Left hindlimb (tissue), 1 donor: ENCODE data around the gene SGF29.
"Not testable (repeated sequence)": the region's sequence is repeated elsewhere in the genome, so short reads cannot be mapped to it uniquely, and the experiment has no call there.

ENCODE experiments used
- DNase-seq: peaks from one replicate; pipeline ENCODE4 v3.0.0-alpha.2; 2018

The SGF29 gene

DNA sequence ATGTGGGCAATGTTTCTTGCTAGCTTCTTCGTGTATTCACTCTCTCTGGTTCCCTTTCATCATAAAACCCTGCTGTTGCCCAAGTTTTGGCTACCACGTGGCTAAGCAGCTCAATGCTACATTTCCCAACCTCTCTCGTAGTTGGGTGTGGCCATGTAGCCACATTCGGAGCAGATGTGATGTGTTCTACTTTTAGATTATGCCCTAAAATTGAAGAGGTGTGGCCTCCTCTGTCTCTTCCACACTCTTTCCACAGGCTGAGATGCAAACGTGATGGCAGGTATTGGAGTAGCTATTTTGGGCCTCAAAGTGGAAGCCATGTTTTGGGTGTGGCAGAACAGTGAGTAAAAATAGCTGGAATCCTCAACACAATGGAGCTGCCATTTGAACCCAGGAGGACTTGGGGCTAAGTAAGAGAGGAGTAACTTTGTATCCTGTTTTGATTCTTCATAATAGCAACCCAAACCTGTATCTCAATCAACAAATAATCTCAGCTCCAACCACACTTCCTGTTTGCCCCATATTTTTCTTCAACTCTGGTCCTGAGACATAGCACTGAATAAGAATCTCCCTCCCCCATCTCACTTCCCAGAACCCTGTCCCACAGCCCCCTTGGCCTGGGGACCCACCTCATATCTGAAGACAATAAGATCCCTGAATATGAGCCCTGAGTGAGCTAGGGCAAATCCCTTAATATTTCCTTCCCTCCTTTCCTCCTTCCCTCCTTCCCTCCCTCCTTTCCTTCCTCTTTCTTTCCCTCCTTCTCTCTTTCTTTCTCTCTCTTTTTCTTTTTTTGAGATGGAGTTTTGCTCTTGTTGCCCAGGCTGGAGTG is 19.0 kb upstream of the SGF29 start:
- DNase-seq: no peak

DNA sequence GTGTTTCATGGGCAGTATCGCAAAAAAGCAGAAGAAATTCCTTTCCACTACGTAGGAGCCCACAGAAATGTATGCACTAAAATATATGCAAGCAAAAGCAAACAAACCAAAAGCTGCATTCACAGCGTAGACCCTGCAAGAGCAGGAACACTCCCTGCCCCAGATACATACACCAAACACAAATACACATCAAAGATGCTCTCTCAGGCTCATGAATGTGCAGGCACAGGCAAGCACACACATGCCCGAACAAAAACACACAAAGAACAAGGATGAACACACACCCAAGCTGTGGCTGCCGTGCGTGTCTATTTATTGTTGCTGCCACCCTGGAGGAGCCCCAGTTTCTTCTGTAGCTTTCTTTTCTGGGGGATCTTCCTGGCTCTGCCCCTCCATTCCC is 16.6 kb upstream of the SGF29 start:
- DNase-seq: no peak

DNA sequence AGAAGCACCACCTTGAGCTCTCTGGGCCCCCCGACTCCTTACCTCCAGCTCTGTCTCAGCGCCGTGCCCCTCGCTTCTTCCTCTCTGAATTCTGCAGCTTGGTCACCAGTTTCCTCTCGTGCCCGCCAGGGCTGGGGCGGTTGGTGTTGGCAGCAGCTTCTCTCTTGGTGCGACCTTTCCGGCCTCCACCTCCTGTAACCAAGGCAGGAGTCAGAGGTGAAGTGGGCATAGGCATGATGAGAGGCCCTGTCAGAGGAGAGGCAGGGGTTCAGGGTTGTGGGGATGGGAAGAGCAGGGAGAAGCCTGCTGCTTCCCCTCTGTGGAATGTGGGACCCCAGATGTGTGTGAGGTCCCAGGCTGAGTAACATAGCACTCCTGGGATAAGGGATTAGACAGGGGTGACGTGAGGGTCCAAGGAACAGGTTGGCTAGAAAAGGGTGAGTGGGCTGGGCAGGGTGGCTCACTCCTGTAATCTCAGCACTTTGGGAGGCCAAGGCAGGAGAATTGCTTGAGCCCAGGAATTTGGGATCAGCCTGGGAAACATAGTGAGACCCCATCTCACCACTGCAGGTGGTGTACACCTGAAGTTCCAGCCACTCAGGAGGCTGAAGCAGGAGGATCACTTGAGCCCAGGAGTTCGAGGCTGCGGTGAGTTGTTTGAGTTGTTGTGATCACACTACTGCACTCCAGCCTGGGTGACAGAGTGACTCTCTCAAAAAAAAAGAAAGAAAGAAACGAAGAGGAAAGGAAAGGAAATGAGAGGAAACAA is 15.6 kb upstream of the SGF29 start:
- no peak for DNase-seq

DNA sequence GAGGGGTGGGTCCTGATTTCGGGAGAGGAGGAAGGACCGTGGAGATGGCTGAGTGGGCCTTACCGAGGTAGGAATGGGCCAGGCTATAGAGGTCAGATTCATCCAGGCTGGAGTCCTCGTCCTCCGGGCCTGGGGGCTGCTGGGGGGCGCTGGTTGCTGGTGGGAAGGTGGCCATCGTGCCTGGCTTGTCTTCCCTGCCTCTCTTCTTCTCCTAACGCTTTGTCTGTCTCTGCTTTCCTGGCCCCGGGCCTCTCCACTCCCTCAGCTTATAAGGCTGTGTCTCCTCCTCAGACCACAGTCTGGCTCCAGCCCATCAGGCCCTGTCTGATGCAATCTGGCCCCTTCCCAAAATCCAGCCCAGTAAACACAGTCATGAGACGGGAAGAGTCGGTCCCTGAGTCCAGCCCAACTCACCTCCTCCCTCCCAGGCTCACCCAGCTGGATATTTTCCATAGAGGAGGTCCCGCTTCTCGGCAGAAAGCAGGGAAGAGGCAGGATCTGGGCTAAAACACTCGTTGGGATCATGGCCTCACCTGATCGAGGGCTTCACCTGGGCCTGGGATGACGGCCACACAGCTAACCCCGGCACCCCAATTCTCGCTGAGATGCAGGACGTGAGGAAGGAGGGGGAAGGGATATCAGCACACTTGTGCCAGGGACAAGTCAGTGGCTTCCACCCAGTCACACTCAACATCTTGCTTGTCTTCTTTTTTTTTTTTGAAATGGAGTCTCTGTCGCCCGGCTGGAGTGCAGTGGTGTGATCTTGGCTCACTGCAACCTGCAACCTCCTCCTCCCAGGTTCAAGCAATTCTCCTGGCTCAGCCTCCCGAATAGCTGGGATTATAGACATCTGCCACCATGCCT is 14.8 kb upstream of the SGF29 start, which contains the start of gene NUPR1:
NUPR1 (minus strand) TSS at position 242 of the 864 bp plus-strand sequence; CDS start at position 175, 67 bp downstream.
- peak; percentile 96 for DNase-seq

DNA sequence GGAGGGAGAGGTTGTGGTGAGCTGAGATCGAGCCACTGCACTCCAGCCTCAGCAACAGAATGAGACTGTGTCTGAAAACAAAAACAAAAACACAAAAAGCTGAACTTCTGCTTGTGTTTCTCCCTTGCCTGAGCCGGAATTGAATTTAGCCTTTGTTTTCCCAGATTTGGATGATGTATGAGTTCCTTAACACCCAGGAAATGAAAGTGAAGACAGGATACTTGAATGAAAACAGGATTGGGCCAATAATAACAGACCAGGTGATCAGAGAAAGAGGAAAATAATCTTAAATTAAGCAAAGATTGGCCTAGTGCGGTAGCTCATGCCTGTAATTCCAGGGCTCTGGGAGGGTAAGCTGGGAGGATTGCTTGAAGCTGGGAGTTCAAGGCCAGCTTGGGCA is 13.4 kb upstream of the SGF29 start:
- no peak for DNase-seq

DNA sequence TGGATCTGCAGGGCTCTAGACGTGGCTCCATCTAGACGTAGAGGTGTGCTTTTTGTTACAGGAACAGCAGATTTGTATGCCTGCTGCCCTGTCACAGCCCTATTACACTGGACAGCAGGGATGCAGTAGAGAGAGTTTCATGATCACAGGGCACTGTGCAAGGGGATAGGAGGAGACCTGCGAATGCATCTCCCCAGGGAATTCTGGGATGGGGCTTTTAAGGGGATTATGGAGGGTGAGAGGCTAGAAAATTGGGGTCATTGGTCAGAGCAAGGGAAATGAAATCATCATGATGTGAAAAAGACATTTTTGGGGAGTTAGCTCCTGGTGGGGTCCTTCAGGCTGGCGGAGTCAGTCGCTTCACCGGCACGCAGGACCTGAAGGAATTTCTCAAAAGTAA is 11.1 kb upstream of the SGF29 start:
- DNase-seq: no peak

DNA sequence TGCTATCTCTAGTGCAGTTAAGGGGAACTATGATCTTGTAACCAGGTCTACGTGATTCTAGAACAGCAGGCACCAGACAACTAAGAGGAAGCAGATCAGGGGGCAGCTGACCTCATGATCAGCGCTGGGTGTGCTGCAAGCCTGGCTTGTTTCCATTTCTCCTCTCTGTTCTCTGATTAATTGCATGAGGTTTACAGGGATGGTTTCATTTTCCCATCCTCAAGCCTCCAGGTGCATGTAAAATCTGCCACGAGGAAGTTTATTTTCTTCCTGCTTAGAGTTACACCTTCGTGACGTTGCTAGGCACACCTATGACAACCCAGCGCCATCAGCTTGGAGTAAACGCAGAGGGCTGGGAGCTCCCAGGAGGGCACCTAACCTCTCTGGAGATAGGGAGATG is 10.6 kb upstream of the SGF29 start:
- DNase-seq: no peak

DNA sequence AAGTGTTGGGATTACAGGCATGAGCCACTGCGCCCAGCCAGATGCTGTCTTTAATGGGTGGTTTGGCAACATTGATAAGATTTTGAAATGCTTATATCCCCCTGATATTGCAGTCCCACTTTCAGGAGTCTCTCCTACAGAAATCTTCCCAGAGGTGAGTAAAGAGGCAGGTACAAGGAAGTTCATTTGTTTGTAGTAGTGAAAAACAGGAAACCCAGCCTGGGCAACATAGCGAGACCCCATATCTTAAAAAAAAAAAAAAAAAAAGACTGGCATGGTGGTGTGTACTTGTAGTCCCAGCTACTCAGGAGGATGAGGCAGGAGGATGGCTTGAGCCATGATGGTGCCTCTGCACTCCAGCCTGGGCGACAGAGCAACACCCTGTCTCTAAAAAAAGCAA is 8.7 kb upstream of the SGF29 start:
- DNase-seq: no peak

DNA sequence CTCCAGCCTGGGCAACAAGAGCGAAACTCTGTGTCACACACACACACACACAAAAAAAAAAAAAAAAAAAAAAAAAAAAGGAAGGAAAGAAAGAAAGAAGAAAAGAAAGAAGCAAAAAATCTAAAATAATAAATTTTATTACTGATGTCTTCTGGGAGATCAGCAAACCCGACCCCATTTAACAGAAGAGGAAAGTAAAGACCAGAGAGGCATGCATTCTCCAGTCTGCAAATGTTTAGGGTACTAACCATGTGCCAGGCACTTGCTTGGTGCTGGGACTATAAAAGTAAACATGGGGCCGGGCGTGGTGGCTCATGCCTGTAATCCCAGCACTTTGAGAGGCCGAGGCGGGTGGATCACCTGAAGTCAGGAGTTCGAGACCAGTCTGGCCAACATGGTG is 7.8 kb upstream of the SGF29 start:
- not testable (repeated sequence) for DNase-seq

DNA sequence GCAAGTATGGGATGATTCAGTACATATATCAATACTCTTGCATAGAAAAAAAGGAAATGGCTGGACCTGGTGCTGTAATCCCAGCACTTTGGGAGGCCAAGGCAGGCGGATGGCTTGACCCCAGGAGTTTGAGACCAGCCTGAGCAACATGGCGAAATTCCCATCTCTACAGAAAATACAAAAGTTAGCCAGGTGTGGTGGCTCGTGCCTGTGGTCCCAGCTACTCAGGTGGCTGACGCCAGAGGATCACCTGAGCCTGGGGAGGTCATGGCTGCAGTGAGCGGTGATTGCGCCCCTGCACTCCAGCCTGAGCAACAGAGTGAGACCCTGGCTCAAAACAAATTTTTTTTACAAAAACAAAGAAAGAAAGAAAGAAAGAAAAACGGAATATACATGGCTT is 7.1 kb upstream of the SGF29 start:
- DNase-seq: no peak

DNA sequence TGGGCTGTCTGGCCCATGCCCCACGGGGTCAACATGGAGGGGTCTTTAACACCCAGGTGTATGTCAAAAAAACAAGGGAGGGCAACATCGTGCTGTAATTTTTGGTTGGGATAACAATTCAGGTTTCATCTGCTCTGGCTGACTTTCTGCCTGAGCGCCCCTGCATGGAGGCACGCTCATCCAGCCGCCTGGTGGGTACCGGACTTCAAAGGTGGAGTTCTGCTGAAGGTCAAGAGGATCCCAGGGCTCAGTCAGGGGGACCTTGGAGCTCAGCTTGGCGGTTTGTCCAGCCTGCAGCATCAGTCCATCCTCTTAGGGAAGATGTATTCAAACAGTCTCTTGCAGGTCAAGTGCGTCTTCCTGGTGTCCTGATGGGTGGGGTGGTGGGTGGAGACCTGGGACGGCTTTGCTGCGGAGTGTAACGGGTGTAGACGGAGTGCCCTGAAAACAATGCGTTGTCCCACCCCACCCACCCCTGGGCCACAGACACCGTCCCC is 5.4 kb upstream of the SGF29 start:
- no peak for DNase-seq

DNA sequence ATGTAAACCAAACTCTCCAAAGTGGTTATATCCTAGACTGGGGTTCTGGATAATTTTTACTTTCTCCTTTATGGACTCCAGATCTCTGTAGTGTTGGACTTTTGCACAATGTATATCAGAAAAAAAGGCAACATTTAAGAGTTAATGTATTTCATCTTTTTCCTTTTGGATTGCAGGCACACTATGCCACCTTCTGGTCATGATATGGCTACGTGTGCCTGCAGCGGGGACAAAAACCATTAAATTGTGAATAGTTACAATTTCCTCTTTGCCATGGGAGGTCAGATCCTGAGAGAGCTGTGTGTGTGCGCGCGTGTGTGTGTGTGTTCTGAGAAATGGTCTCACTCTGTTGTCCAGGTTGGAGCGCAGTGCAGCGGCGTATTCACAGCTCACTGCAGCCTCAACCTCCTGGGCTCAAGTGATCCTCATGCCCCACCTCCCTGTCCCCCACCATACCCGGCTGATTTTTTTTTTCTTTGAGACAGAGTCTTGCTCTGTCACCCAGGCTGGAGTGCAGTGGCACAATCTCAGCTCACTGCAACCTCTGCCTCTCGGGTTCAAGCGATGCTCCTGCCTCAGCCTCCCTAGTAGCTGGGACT is 4.3 kb upstream of the SGF29 start:
- peak; percentile 29 for DNase-seq

DNA sequence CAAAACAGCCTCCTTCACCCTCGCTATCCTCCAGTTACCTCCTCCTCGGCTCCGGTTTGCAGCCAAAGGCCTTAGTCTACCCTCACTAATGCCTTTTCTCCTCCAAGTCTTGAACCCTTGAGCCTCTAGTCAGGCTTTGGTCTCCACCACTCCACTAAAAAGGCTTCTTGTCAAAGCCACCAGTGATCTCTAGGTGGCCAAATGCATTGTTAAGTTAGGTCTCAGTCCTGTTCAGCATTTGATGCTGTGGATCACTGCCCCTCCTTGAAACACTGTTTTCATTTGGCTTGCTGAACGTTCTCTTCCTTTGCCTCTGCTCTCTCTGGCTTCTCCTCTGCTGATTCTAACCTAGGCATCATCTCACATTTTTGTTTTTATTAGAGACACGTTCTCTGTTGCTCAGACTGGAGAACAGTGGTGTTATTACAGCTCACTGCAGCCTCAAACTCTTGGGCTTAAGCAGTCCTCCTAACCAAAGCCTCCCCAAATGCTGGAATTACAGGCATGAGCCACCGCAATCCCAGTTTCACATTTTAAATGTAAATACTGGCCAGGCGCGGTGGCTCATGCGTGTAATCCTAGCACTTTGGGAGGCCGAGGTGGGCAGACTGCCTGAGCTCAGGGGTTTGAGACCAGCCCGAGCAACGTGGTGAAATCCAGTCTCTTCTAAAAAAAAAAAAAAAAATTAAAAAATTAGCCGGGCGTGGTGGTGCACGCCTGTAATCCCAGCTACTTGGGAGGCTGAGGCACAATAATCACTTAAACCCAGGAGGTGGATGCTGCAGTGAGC is 1.1 kb downstream of the SGF29 start:
- no peak for DNase-seq

DNA sequence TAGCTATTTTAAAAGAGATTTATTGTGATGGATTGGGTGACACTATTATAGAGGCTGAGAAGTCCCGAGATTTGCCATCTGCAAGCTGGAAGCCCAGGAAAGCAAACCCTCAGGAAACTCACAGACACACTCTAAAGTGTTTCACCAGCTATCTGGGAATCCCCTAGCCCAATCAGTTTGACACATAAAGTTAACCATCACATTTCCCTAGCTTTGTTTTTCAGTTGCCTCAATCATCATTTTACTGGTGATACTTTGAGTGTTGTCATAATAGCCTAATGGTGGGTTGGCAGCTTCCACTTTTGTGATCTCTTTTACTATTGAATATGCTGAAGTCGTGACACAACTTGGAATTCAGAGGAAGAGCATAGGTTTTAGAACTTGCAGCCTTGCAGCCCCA is 1.8 kb downstream of the SGF29 start:
- no peak for DNase-seq

DNA sequence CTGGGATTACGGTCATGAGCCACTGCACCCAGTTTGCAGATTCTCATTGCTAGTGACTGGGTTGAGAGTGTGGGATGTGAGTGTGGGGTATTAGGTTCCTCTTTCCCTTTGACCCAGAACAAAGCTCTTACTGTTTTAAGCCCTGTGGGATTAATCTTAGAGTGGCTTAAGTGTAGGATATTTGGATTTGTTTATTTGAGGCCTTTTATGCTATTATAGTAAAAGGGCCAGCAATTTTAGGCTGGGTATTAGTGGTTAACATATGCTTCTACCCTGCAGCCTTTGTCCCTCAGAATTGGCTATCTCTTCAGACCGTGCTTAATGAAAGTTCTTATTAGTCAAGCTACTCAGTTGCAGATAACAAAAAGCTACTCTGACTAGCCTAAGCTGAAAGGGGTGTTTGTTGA is 3.2 kb downstream of the SGF29 start:
- DNase-seq: no peak

DNA sequence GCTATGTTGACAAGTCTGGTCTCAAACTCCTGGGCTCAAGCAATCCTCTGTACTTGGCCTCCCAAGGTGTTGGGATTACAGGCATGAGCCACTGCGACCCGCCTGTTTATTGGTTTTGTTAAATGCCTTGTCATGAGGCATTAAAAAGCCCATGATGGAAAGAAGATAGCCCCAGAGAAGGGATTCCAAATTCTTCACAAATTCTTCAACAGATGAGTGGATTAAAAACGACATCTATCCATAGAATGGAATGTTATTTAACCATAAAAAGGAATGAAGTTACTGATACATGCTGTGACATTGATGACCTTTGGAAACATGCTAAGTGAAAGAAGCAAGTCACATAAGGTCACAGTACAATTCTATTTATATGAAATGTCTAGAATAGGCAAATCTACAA is 4.7 kb downstream of the SGF29 start:
- no peak for DNase-seq

DNA sequence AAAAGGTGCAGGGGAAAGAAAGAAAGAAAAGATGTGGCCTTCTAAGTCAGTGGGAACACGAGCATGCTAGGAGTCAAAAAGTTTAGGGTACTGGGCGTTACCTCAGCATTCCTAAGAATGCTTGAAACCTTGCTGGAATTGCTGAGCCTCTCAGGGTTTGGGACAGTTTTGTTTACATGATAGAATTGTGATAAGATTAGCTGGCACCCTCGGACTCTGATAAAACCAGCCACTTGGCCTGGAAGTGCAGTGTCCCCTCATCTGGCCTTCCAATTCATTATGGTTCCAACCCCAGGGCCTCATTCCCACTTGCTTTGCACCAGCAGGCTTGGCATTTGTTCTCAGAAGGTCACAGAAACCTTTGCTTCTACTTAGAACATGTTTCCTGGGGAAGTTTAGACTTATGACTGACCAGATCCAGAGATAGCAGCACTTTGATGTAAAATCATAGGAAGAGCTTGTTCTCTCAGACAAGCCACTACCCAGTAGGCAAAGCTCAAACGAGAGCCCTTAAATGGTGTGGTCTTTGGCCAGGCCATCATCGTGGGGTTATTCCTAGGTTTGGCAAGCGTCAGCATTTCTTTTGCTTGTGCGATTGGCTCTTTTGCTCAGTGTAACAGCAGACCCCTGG is 8.0 kb downstream of the SGF29 start:
- DNase-seq: no peak

DNA sequence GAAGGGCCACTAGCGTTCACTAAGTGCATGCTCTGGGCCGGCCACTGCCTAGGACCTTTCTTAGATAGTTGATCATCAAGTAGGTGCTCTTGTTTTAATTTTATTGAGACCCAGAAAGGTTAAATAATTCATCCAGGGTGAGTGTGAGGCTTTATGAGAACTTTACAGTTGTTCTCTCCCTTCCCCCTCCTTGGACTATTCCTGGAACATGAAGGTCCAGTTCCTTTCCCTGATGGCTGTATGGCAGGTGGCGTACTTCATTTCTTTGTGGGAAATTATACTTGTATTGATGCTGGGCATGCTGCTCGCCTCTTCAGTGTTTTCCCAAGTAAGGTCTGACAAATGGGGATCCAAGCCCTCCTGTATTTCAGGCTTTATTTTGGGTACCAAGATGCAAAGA is 8.5 kb downstream of the SGF29 start:
- no peak for DNase-seq

DNA sequence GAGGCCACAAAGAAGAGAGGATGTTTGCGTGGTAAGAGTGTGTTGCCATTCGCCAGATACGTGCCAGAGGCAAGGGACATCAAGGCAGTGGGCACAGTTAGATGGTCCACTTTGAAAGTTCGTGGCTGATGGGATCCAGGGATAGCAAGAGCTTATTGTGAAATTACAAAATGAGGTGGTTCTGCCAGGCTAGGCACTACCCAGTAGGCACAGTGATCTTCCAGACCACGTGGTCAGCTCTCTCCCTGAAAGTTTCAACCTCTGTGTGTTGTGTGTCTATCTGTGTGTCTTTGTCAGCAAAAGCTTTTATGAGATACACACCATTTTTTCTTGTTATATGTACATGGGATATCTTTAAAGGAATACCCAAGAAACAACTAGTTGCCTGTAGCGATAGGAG is 9.5 kb downstream of the SGF29 start:
- DNase-seq: no peak

DNA sequence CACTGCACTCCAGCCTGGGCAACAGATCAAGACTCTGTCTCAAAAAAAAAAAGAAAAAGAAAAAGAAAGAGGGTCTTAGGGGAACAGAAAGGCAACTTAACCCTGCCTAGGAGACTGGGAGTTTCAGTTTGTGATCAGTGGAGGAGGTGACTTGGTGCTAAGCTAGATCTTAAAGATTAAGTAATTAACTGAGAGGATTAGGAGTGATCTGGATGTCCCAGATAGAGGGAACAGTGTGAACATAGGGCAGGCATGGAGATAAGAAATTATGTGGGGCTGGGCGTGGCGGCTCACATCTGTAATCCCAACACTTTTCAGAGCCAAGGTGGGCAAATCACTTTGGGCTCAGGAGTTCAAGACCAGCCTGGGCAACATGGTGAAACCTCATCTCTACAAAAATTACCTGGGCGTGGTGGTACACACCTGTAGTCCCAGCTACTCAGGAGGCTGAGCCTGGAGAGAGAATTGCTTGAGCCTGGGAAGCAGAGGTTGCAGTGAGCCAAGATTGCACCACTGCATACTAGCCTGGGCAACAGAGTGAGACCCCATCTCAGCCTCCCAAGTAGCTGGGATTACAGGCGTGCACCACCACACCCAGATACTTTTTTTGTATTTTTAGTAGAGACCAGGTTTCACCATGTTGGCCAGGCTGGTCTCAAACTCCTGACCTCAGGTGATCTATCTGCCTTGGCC is 12.7 kb downstream of the SGF29 start:
- not testable (repeated sequence) for DNase-seq

DNA sequence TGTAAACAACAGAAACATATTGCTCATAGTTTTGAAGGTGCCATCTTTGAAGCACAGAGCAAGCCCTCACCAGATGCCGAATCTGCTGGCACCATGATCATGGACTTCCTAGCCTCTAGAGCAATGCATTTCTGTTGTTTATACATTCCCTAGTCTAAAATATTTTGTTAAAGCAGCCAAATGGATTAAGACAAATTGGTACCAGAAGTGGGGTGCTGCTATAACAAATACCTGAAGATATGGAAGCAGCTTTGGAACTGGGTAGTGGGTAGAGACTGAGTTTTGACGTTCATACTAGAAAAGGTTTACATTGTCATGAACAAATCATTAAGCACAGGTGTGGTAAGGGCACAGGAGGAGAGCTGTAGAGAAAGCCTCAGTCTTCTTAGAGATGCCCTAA is 13.6 kb downstream of the SGF29 start:
- no peak for DNase-seq
